Measurements from ENCODE around the gene SERTAD1. TPM values are rescaled to one million over a fixed set of nuclear protein-coding genes. Genes with fewer than 3 reads are reported as not detected.
"Not testable (repeated sequence)": the region's sequence is repeated elsewhere in the genome, so short reads cannot be mapped to it uniquely, and the experiment has no call there.

SERTAD1 gene
- total RNA-seq, 1 donor = 22.0 TPM

DNA sequence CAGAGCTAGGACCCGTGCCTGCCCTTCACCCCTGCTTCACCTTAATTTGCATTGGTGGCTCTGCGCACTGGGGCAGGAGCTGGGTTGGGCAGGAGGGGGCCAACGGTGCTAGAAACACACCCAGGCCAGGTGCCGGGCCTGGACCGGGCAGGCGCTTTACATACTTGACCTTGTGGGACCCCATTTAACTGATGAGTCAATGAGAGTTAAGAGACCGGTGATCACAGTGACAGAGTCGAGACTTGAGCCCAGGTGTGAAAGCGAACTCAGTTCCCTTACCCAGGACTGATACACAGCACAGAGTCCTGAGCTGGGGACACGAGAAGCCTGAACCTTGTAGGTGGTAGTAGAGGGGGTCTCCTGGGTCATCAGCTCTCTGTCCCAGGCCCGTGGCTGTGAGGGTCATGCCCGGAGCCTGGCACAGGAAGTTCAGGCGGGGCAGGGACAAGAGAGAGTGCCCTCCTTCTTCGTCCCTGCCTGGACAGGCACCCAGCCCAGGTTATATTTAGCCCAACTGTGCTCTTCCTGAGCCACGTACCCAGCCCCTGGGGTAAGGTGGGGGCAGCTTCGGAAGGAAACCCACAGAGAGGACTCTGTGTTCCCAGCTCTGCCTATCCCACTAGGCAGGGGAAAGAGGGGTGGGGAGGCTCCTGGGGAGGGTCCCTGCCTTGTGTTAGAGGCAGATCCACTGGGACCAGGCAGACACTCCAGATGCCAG lies 14.5 kb downstream of the SERTAD1 start:
- no peak for DNase-seq (ENCODE audit: low read depth)
- TF ChIP-seq, protein P1, sequence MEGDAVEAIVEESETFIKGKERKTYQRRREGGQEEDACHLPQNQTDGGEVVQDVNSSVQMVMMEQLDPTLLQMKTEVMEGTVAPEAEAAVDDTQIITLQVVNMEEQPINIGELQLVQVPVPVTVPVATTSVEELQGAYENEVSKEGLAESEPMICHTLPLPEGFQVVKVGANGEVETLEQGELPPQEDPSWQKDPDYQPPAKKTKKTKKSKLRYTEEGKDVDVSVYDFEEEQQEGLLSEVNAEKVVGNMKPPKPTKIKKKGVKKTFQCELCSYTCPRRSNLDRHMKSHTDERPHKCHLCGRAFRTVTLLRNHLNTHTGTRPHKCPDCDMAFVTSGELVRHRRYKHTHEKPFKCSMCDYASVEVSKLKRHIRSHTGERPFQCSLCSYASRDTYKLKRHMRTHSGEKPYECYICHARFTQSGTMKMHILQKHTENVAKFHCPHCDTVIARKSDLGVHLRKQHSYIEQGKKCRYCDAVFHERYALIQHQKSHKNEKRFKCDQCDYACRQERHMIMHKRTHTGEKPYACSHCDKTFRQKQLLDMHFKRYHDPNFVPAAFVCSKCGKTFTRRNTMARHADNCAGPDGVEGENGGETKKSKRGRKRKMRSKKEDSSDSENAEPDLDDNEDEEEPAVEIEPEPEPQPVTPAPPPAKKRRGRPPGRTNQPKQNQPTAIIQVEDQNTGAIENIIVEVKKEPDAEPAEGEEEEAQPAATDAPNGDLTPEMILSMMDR (IDR thresholded peaks at IDR 0.05; ENCODE audit: insufficient read depth, low read depth, low read length) = no peak
- H3K4me3 ChIP-seq (ENCODE audit: low read depth, low read length) = no peak overlapping the region

- TF ChIP-seq, protein P1 (IDR thresholded peaks at IDR 0.05; ENCODE audit: insufficient read depth, low read depth, low read length) = no peak
- DNase-seq (ENCODE audit: low read depth) = no peak
- no peak overlapping the region for H3K4me3 ChIP-seq (ENCODE audit: low read depth, low read length)
These were observed 15.8 kb downstream of the SERTAD1 start for GRCh38 chr19:40410030-40410389.

DNA sequence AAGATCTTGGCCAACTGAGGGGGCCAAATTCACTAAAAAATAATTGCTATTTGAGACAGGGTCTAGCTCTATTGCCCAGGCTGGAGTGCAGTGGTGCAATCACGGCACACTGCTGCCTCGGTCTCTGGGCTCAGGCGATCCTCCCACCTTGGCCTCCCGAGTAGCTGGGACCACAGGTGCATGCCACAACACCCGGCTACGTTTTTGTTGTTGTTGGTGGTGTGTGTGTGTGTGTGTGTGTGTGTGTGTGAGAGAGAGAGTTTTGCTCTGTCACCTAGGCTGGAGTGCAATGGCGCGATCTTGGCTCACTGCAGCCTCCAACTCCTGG lies 17.2 kb downstream of the SERTAD1 start:
- H3K4me3 ChIP-seq (ENCODE audit: low read depth, low read length); DNase-seq (ENCODE audit: low read depth): not testable (repeated sequence)

DNA sequence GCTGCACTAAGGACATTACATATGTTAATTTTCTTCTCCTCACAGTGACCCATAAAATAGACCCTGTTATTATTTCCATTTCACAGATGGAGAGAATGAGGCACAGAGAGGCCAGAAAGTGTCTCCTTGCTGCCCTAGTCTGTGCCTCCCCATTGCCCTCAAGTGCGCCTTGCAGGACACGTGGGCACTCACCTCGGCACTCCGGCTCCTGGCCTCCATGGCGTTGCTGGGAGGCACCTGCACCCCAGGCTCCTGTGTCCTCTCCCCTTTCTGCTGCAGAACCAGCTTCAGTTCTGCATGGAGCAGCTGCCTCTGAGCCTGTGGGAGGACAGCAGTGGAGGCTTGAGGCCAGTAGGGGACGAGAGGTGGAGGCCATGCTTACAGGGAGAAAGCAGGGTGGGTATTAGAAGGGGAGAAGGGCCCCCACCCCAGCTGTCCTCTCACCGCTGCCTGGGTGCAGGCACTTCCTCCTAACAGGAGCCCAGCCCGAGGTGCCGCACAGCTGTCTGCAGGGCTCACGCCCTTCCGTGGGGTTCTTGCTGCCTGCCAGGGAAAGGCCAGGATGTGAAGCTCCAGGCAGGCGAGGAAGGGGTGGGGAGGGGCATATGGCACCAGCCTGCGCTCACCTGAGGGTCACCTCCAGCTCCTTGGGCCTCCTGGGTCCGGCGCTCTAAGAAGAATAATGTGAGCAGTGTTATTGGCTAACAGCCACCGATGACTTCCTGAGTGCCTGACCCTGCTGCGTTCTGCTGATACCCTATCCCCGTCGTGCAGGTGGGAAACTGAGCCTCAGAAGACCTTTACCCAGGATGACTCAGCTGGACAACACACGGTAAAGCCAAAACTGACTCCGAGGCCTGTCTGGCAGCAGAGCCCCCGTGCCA lies 17.8 kb downstream of the SERTAD1 start:
- DNase-seq (ENCODE audit: low read depth) = no peak
- TF ChIP-seq, protein P1 (IDR thresholded peaks at IDR 0.05; ENCODE audit: insufficient read depth, low read depth, low read length) = no peak
- no peak overlapping the region for H3K4me3 ChIP-seq (ENCODE audit: low read depth, low read length)

GRCh38 chr19:40403262-40403984 lies 22.4 kb downstream of the SERTAD1 start:
- TF ChIP-seq, protein P1 (IDR thresholded peaks at IDR 0.05; ENCODE audit: insufficient read depth, low read depth, low read length) = no peak
- peak; percentile 90 for DNase-seq (ENCODE audit: low read depth)
- peak overlapping the region; percentile 68 for H3K4me3 ChIP-seq (ENCODE audit: low read depth, low read length)

- DNase-seq (ENCODE audit: low read depth) = no peak
- TF ChIP-seq, protein P1 (IDR thresholded peaks at IDR 0.05; ENCODE audit: insufficient read depth, low read depth, low read length) = no peak
- no peak overlapping the region for H3K4me3 ChIP-seq (ENCODE audit: low read depth, low read length)
These were observed 25.2 kb downstream of the SERTAD1 start for GRCh38 chr19:40400559-40400958.
